ENCODE data around the gene TOPBP1. TPM values are rescaled to one million over a fixed set of nuclear protein-coding genes. Genes with fewer than 3 reads are reported as not detected.
A peak's percentile ranks its signal among the peaks of the same experiment; 100 is the strongest.

TOPBP1 gene
- total RNA-seq, 1 experiment from 2014 or later = 83.4 TPM

DNA sequence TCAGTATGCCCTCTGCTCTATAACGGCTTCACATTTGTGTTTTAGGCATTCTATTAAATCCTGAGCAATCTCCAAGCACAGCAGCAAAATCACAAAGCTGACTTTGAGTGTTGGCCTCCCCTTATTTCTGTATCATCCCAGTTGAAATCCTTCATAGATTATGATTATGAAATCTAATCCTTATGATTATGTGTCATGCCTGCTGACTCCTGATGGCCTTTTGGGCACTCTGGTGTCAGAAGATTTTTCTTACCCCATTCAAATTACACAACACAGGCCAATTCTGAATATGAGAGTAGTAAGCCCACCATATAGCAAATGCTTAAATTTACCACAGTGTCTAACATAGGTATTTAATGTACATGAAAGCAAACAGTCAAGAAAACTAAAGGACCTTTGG lies 53.9 kb downstream of the TOPBP1 start:
- no peak for DNase-seq (ENCODE audit: low read depth)

DNA sequence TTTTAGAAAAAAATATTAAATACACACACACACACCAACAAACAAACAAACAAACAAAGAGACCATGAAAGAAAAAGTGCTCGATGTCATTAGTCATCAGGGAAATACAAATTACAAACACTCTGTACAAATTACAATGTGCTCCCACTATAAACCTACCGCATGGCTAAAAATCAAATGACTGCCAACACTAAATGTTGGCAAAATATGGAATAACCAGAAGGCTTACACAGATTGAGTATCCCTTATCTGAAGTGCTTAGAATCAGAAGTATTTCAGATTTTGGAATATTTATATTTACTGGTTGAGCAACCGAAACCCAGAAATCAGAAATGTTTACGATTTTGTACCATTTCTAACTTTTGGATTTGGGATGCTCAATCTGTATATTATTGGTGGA lies 54.8 kb downstream of the TOPBP1 start:
- DNase-seq (ENCODE audit: low read depth) = no peak

DNA sequence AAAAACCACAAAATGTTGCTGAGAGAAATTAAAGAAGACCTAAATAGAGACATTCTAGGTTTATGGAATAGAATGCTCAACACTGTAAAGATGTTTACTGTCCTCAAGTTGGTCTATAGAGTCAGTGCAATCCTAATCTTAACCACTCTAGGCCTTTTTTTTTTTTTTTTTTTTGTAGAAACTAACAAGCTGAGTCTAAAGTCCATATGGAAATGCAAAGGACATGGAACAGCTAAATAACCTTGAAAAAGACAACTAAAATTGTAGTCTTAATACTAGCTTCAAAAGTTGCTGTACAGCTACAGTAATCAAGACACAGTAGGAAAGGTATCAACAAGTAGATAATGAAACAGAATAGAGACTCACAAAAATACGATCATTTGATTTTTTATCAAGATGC lies 55.4 kb downstream of the TOPBP1 start:
- DNase-seq (ENCODE audit: low read depth) = no peak

DNA sequence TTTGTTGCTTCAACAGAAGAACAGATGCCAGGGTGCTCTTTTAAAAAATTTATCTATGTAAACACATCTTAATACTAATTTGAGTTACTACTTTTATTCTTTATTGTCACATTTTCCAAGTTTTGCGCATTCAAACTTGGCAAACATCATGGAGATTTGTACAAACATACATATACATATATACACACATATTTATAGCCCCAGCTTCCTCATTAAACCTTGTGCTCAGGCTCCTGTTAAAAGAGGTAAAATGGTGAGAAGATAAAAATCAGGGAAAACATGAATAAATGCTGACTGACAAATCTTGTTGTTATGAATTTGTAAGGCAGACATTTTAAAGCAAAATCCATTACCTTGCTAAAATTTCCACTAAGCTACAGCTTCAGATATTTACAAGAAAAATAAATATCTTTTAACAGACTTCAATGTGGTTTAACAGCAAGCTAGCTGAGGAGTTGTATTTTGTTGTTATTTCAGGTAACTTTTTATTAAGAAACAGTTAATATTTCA lies 61.1 kb downstream of the TOPBP1 start:
- DNase-seq (ENCODE audit: low read depth) = no peak

DNA sequence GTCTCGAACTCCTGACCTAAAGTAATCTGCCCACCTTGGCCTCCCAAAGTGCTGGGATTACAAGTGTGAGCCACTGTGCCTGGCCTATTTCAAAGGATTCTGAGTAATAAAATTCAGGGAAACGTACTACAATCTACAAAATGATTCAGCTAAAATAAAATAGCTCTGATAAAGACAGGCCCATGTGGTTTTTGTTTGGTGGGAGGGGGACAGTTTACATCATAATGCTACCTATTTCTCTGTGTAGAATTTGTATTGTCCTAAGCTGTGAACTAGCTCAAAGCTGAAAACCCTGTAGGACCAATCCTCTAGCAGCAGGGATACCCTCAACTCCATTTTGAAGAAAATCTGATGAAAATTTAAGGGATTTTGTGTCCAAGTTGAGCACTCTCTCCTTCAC lies 62.5 kb downstream of the TOPBP1 start:
- DNase-seq (ENCODE audit: low read depth) = no peak

DNA sequence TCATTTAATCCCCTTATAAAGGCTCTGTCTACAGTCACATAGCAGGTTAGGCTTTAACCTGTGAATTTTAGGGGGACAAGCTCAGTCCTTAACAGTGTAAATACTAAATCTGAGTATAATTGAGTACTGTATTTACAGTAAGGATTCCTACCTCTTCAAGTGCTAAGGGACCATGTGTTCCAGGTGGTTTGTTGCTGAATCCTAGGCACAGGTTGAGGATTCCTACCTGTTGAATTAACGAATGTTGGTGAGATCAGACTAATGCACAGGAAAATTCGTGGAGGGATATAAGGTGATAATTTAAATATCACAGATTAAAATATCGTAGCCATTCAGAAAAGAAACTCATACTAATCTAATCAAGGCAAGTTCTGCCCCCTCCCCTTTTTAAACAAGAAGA lies 63.3 kb downstream of the TOPBP1 start:
- DNase-seq (ENCODE audit: low read depth) = no peak

DNA sequence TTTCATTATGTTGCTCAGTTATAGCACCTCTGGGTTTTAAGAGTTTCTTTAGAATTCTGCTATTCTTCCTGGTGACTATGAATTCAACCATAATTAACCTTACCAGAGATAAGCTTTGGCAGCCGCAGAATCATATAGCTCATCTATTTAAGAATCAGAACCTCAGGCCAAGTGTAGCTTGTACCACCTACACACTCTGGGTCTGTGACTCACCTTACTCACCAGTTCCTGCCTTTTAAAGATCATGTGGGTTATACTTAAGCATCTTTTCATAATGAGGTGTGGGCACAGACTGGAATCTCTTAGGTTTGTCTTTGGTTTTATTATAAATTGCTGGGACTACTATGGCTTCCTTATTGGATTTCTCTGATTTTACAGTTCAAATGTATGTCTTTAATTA lies 66.4 kb downstream of the TOPBP1 start:
- DNase-seq (ENCODE audit: low read depth) = peak; percentile 71

DNA sequence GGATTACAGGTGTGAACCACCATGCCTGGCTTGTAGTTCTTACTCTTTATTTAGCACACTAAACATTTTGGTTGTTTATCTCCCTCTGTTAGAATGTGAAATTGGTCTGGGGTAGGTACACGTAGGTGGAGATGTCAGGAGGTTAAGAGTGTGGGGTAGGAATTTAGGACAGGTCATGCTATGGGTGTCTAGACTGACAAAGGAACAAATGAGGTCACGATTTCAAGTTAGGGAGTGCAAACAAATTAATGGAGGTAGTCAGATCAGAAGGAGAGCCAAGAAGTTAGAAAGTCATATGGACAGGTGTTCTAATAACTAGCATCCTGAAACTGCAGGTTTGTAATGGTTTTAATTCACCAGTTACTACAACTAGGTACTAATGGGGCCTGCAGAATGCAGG lies 68.5 kb downstream of the TOPBP1 start:
- no peak for DNase-seq (ENCODE audit: low read depth)

DNA sequence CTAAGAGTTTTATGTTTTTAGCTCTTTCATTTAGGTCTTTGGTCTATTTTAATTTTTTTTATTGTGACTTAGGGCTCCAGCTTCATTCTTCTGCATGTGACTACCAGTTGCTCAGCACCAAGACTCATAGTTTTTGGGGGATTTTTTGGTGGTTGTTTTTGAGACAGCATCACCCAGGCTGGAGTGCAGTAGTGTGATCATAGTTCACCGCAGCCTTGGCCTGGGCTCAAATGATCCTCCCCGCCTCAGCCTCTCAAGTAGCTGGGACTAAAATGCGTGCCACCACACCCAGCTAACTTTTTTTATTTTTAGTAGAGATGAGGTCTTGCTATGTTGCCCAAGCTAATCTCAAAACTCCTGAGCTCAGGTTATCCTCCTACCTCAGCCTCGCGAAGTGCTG lies 68.9 kb downstream of the TOPBP1 start:
- peak; percentile 70 for DNase-seq (ENCODE audit: low read depth)

DNA sequence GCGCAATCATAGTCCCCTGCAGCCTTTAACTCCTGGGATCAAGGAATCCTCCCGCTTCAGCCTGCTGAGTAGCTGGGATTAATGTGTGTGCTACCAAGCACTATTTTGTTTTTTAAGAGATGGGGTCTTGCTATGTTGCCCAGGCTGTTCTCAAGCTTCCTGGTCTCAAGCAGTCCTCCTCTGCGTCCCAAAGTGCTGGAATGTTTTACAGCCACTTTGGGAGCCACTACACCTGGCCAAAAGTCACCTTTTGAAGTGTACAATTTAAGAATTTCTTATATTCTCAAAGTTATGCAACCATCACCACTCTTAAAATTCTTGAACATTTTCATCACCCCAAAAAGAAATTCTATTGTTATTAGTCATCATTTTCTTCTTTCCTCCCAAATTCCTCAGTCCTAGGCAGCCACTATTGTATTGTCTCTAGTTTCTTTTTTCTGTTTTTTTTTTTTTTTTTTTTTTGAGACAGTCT lies 70.4 kb downstream of the TOPBP1 start:
- peak; percentile 32 for DNase-seq (ENCODE audit: low read depth)

DNA sequence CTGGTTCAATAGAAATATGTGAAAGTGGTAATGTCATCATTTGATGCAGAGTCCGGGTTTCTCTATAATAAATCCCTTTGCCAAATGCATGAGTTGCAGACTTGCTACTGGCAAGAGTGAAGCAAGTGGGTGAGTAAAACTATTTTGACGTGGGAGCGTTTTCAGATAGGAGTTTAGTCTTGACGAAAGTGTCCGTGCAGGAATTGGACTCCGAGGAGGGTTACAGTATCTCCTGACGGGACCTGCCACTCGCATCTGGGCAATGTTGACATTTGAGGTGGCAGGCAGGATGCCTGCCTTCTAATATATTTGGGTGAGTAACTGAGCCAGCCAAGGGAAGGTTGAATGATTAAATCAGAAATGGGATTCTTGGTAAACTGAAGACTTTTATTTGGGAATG lies 72.2 kb downstream of the TOPBP1 start:
- no peak for DNase-seq (ENCODE audit: low read depth)

DNA sequence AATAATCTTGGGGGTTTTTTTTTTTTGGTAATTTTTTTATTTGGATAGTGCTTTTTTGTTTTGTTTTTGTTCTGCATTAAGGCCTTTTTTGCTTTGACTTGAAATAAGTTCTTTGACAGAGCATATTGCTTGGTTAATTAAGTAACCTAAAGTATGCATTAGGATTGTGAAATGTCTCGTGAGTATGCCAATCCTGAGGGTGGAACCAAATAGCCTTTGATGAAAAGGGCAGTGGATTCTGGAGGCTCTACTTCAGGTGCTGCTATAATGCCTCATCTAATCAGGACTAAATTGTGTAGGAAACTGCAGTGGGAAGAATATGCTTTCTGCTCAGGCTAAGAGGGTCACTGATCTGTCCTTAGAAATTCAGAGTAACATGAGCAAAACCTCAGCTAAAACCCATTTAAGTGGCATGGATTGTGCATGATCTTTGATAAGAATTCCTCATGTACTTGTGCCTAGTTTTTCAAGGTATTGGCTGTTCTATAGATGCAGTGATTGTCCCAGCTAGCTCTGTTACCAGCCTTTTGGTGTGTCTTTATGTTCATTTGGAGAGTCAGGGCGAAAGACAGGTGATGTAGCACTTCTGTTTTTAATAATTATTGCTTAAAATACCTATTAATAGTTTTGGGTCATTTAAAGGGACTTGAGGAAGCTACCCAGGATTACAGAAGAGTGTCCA lies 72.8 kb downstream of the TOPBP1 start:
- DNase-seq (ENCODE audit: low read depth) = no peak

DNA sequence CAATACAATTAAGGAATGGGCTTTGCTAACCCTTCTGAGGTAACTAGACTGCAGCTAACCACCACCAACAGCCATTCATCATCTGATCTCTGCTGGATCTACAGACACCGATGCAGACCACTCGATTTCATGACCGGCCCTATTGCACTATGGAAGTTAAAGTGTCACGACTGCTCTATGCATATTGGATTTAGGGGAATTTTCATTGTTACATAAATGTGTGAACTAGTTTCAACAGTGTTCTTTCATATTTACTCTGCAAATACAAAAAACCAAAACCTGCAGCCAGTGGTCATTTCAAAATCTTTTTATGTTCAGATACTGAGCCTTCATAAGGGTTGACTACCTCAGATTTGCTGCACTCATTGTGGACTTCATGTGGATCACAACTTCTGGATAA lies 73.7 kb downstream of the TOPBP1 start:
- no peak for DNase-seq (ENCODE audit: low read depth)

DNA sequence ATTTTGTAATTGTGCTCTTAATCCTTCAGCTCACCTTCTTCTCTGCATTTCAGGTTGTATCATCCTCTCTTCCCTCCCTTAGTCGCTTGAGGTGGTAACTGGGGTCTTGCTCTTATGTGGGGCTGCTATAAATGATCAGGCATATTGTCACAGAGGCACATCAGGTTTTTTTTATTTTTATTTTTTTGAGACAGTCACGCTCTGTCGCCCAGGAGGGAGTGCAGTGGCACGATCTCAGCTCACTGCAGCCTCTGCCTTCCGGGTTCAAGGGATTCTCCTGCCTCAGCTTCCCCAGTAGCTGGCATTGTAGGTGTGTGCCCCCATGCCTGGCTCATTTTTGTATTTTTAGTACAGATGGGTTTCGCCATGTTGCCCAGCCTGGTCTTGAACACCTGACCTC lies 78.3 kb downstream of the TOPBP1 start:
- DNase-seq (ENCODE audit: low read depth) = no peak

DNA sequence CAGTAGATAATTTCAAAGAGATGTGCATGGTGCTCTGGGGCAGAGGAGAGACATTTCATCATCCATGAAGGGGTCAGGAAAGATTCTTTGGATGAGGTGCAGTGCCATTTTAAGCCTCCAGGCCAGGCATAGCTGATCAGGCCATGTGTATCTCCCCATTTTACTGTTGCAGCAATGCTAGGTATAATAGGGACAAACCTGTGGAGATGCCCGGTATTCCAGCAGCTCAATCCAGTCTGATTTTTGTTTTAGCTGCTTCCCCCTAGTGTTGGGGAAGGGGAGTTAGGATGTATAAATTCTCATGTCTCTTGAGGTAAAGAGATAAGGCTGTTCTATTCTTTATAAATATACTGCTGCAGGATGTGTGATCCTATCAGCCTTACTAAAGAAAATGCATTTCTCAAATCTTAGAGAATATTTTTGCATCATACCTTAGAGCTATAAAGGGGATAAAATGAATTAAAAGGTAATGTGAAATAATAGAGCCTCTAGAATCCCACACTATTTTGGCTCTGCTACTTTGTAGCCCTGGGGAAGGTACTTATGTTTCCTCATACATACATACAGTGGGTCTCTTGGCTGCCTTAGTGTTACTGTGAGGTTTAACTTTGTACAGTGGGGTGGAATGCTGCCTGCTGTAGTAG lies 83.1 kb downstream of the TOPBP1 start:
- no peak for DNase-seq (ENCODE audit: low read depth)

DNA sequence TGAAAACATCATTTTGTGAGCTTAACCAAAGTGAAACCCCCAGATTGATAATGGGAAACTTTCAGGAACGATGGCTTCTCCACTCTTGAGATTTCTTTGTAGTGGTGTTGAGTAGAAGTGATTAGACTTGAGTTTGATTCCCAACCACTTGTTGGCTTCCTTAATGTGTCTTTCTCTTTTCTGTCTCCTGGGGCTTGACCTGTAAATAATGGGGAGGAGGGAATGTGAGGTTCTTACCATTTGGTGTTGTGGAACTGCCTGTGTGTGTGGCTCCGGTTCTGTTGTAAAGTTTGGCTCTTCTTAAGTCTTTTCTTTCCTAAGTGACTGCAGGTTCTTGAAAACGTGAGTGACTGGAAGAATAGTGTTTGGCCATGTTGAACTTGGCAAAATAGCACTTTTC lies 85.6 kb downstream of the TOPBP1 start:
- DNase-seq (ENCODE audit: low read depth) = no peak

DNA sequence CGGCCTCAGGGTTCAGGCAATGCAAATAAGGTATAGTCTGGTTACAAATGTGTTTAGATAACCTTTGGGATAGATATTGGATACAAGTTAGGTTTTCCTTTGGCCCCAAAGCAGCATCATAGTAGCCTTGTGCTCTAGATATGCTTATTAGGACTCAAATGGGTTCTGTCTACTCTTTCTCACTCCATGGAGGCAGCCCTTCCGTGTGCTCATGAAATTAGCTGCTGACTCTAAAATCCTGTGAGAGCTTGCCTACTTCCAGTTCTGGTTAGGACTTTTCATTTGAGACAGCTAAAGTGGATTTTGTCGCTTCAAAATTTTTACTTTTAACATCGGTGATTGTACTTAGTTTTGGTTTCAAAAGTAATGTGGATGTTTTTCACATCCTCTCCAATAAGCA lies 86.7 kb downstream of the TOPBP1 start:
- no peak for DNase-seq (ENCODE audit: low read depth)

DNA sequence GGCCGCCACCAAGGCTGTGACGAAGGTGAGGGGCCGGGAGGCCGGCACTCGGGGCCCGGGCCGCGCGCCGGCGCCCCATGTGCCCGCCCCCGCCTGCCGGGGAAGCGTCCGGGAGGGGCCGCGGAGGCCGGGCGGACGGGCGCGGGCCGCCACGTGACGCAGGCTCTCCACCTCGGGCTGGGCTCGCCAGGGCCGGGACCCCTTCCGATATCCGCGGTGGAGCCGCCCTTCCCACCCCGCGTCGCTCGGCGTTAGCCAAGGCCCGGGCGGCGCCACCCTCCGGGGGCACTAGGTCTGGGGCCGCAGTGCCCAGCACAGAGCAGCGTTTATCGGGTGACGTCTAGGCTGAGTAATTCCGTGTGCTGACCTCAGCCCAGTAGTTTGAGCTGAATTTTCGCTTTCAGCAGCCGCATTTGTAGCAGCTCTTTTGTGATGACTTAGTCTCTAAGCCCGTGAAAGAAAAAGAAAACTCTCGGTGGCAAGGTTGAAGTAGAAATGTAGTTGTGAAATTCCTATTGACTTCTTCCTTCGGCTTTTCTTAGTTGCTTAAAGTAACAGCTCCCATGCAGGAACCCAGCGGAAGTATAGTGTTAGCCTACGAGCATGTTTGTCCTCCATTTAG lies 87.4 kb downstream of the TOPBP1 start:
- peak; percentile 74 for DNase-seq (ENCODE audit: low read depth)

DNA sequence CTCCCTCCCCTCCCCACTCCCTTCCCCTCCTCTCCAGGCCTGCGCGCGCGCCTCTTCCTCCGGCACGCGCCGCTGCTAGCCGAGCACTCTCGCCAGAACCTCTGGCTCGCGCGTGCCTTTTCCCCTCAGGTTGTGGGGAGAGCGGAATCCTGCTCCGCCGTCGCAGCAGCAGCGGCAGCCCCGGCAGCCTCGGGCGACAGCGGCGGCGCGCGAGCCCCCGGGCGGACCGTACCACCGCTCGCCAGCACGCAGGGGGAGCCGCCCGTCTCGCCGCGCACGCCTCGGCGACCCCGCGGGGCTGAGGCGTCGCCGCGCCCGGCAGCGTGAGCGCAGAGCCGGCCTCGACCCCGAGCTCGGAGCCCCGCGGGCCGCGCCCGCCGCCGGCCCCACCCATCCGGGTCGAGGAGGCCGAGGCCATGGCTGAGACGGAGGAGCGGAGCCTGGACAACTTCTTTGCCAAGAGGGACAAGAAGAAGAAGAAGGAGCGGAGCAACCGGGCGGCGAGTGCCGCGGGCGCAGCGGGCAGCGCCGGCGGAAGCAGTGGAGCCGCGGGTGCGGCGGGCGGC lies 88.0 kb downstream of the TOPBP1 start, which contains the start of gene CDV3:
CDV3 (plus strand) TSS at position 58 of the 566 bp plus-strand sequence; CDS start at position 417, 359 bp downstream.
- no peak for DNase-seq (ENCODE audit: low read depth)

DNA sequence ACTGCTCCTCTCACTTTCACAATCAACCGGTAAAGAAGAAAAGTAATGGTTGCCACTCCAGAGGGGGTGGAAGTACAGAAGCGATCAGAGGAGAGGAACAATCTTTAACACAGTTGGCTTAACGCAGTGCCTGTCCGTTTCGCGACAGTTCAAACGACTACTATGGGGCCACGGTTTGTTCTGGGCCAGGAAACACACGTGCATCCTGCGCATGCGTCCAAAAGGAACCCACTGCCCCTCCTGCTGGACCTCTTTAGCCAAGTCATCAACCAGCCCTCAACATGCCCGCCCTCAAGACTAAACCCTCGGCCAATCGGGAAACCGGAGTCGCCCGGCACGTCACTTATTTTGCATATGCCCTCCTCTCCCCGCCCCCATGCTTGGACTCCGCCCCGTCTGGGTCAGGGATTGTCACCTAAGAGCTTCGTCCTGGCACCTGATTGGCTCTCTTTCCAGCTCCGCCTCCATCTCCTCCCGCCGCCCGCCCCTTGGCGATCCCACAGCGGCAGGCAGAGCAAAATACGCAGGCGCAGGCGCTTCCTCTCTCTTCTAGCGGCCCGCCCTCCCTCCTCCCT lies 88.6 kb downstream of the TOPBP1 start:
- peak; percentile 100 for DNase-seq (ENCODE audit: low read depth)

DNA sequence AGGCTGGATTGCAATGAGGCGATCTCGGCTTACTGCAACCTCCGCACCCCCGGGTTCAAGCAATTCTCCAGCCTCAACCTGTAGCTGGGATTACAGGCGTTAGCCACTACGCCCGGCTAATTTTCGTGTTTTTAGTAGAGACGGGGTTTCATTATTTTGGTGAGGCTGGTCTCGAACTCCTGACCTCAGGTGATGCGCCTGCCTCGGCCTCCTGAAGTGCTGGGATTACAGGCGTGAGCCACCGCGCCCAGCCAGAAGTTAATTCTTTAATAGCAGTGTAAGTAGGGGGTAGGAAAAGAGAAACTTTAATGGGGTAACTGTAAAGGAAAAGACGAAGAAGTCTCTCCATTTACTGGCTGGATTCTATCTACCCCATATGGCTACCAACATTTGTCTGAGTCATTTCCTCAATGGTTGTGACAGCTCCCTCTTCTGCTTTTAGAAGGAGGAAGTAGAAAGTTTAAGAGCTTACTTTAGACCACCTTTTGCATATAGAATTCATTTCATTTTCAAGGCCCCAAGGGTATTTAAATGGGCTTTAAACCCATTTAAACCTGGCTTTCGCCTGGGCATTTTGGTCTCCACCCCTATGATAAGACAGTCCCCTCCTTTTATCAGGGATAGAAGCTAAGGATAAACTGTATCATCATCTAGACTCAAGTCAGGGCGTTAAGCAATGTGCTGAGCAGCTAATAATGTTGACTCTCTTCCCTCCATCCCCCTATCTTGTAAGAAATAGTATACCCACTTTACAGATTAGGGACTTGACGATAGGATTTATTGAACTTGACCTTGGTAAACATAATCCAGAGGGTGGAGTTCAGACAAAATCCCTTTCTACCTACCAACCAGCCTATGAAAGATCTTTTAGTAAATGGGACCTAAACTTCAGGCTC lies 89.3 kb downstream of the TOPBP1 start:
- peak; percentile 57 for DNase-seq (ENCODE audit: low read depth)
